NB4 (cell line): ENCODE data around the gene SLC39A8.

Source experiments
- POLR2A ChIP-seq: IDR thresholded peaks from 2 replicates; pipeline ENCODE4 v1.6.1; 2011; ENCODE audit warnings: mild to moderate bottlenecking; ENCODE audit not compliant: insufficient read length; ENCODE audit errors: extremely low read depth
- TF ChIP-seq, protein P1 (sequence below): IDR thresholded peaks from 2 replicates; pipeline ENCODE4 v1.6.1; 2011; ENCODE audit warnings: low read depth, low read length
- TF ChIP-seq, protein P2 (sequence below): IDR thresholded peaks from one replicate; pipeline ENCODE4 v1.5.1; 2012; ENCODE audit warnings: low read depth, low read length

DNA sequence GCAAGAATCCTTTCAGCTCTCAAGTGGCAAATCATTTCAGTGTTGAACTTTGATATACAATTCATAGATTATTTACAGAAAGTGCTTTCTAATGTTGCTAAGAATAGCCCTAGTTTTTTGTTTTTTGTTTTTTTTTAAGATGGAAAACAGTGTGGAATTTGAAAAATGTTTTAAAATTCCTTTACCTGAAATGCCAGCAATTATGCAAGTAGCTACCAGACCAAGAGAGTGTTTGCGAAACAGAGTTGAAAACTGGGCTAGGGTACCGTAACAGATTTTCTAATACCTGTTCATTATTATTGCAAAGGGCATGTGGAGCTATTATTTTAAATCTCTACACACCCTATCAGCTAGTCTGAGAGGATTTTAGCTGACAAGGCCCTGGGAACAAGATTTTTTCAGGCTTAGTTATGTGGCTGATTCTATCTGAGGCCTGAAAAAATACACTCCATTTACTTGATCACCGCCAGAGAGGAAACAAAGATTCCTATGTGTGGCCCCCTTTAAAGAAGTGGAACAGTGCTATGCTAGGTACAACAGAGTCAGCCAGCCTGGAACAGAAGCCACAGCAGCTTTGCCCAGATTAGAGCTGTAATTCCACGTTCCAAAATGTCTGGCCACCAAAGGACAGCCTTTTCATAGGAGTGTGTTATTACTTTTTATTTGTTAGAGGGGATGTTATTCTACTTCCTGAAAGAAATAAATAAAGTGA is 46.9 kb upstream of the SLC39A8 start:
- TF ChIP-seq, protein P1, sequence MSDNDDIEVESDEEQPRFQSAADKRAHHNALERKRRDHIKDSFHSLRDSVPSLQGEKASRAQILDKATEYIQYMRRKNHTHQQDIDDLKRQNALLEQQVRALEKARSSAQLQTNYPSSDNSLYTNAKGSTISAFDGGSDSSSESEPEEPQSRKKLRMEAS, result no peak
- TF ChIP-seq, protein P2, sequence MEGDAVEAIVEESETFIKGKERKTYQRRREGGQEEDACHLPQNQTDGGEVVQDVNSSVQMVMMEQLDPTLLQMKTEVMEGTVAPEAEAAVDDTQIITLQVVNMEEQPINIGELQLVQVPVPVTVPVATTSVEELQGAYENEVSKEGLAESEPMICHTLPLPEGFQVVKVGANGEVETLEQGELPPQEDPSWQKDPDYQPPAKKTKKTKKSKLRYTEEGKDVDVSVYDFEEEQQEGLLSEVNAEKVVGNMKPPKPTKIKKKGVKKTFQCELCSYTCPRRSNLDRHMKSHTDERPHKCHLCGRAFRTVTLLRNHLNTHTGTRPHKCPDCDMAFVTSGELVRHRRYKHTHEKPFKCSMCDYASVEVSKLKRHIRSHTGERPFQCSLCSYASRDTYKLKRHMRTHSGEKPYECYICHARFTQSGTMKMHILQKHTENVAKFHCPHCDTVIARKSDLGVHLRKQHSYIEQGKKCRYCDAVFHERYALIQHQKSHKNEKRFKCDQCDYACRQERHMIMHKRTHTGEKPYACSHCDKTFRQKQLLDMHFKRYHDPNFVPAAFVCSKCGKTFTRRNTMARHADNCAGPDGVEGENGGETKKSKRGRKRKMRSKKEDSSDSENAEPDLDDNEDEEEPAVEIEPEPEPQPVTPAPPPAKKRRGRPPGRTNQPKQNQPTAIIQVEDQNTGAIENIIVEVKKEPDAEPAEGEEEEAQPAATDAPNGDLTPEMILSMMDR, result no peak
- no peak for TF ChIP-seq POLR2A
